K562 (cell line): ENCODE data around the gene RO60. TPM values are rescaled to one million over a fixed set of nuclear protein-coding genes. Genes with fewer than 3 reads are reported as not detected.

Experiments used
- ATF4 ChIP-seq: fragments of 450-650 bp; formaldehyde crosslinking; IDR thresholded peaks from 2 replicates; pipeline ENCODE4 v1.4.0; 2022; ENCODE audit warnings: mild to moderate bottlenecking, moderate library complexity
- CREB3L1 ChIP-seq: fragments of 450-650 bp; IDR thresholded peaks from 2 replicates; pipeline ENCODE4 v1.6.1; 2014; ENCODE audit warnings: low read depth, mild to moderate bottlenecking, moderate library complexity, borderline replicate concordance
- EGR1 ChIP-seq: fragments of 450-650 bp; conservative IDR thresholded peaks from 2 replicates; pipeline ENCODE4 v1.6.1; 2017; ENCODE audit warnings: mild to moderate bottlenecking
- ETV1 ChIP-seq: fragments of 450-650 bp; conservative IDR thresholded peaks from 2 replicates; pipeline ENCODE4 v1.6.1; 2016; ENCODE audit warnings: missing genetic modification characterization, control low read depth, low read depth, missing compliant biosample characterization
- HIVEP1 ChIP-seq: fragments of 250-450 bp; sonication (Bioruptor Pico); IDR thresholded peaks from 2 replicates; pipeline ENCODE4 v1.4.0; 2020; ENCODE audit warnings: mild to moderate bottlenecking
- HOXB6 ChIP-seq: fragments of 250-450 bp; sonication (Bioruptor Pico); IDR thresholded peaks from 2 replicates; pipeline ENCODE4 v1.5.1; 2022; ENCODE audit warnings: mild to moderate bottlenecking, borderline replicate concordance
- NR2C2 ChIP-seq, 2 experiments: fragments of 200-800 bp in 1 of 2; sonication (Bioruptor generic) in 1 of 2; sonication (generic) in 1 of 2; formaldehyde crosslinking in 1 of 2; IDR thresholded peaks; 2 replicates each; pipeline versions ENCODE4 v1.6.1 to v1.8.0; 2016 to 2022; ENCODE audit warnings: mild to moderate bottlenecking in 1 of 2, missing compliant biosample characterization in 1 of 2, missing genetic modification characterization in 1 of 2, missing genetic modification reagents in 1 of 2
- PHB ChIP-seq: fragments of 250-450 bp; sonication (Bioruptor Pico); IDR thresholded peaks from 2 replicates; pipeline ENCODE4 v1.5.0; 2021
- POLR2A ChIP-seq: fragments of 450-650 bp; conservative IDR thresholded peaks from 2 replicates; pipeline ENCODE4 v1.6.1; 2016
- POLR2AphosphoS2 ChIP-seq: IDR thresholded peaks from 2 replicates; pipeline ENCODE4 v1.6.1; 2012; ENCODE audit warnings: low read length, improper control_type of control experiment
- SREBF2 ChIP-seq: sonication (generic); formaldehyde crosslinking; IDR thresholded peaks from 2 replicates; pipeline ENCODE4 v1.4.0; 2020; ENCODE audit warnings: mild to moderate bottlenecking, missing genetic modification reagents
- ZFP36 ChIP-seq: fragments of 150-350 bp; IDR thresholded peaks from 2 replicates; pipeline ENCODE4 v1.6.1; 2018; ENCODE audit warnings: low read length, low read depth; ENCODE audit not compliant: partially characterized antibody
- ZNF121 ChIP-seq: sonication (generic); formaldehyde crosslinking; conservative IDR thresholded peaks from 2 replicates; pipeline ENCODE4 v1.8.0; 2022; ENCODE audit warnings: missing genetic modification reagents
- ZNF449 ChIP-seq: fragments of 250-450 bp; sonication (Bioruptor Pico); IDR thresholded peaks from 2 replicates; pipeline ENCODE4 v1.8.0; 2022; ENCODE audit warnings: moderate library complexity, mild to moderate bottlenecking, inconsistent platforms
- ZNF511 ChIP-seq: sonication (generic); formaldehyde crosslinking; IDR thresholded peaks from 2 replicates; pipeline ENCODE4 v1.8.0; 2022; ENCODE audit warnings: mild to moderate bottlenecking, missing genetic modification reagents
- ZNF561 ChIP-seq: fragments of 450-650 bp; formaldehyde crosslinking; conservative IDR thresholded peaks from 2 replicates; pipeline ENCODE4 v1.4.0; 2020; ENCODE audit warnings: mild to moderate bottlenecking, moderate library complexity
- ZNF592 ChIP-seq: fragments of 450-650 bp; IDR thresholded peaks from 2 replicates; pipeline ENCODE4 v1.6.1; 2017; ENCODE audit warnings: antibody characterized with exemption, mild to moderate bottlenecking
- ZNF778 ChIP-seq: fragments of 450-650 bp; formaldehyde crosslinking; IDR thresholded peaks from 2 replicates; pipeline ENCODE4 v1.4.0; 2020; ENCODE audit warnings: mild to moderate bottlenecking, moderate library complexity
- polyA plus RNA-seq, 8 experiments: library from polyadenylated mRNA; depleted of rRNA in 4 of 8; stranded (reverse) in 5 of 8; unstranded in 3 of 8; fragments of >200 nt; fragmentation: Nextera tagmentation in 2 of 8; fragmentation: Illumina TruSeq in 1 of 8; extraction: Ambion mirVana in 2 of 8; extraction: Trizol in 1 of 8; gene quantifications; 2 replicates each; pipeline versions ENCODE4 v1.2.1 to v1.2.3, GENCODE V29; 2011 to 2014; ENCODE audit warnings: inconsistent platforms in 1 of 8, missing spikeins in 1 of 8
- total RNA-seq, 7 experiments: library from RNA; depleted of rRNA in 6 of 7; stranded (reverse); fragments of >200 nt in 6 of 7; fragmentation: Illumina TruSeq in 2 of 7; extraction: Trizol in 2 of 7; gene quantifications; 2 replicates each; pipeline versions ENCODE4 v1.2.1 to v1.2.3, GENCODE V29; 2011 to 2021; ENCODE audit warnings: low replicate concordance in 1 of 7

RO60 gene
- total and polyA plus RNA-seq, 9 of the 15 experiments (the other 6 are each of a cell fraction or from before 2014, with no cell fraction given) = 24.9 to 187 (median 101) TPM

GRCh38 chr1:193058529-193059281 is 707 bp upstream of the RO60 start (continued):
- 0 out of 2 replicates have a peak, but pooled peaks have one; percentile 65 for TF ChIP-seq ZNF449 (CRISPR knock-in tag)
- TF ChIP-seq NR2C2 (CRISPR knock-in tag; IDR thresholded peaks at IDR 0.05) = no peak
- TF ChIP-seq NR2C2 (tag; IDR thresholded peaks at IDR 0.05) = no peak; the same call in 1 of the 2 replicates
- TF ChIP-seq ETV1 = peak; percentile 92
- peak; percentile 59; the same call in 1 of the 2 replicates for TF ChIP-seq POLR2A
- TF ChIP-seq CREB3L1 = peak; percentile 29; the same call in 1 of the 2 replicates
- TF ChIP-seq ZNF511 (CRISPR knock-in tag) = peak; percentile 51
- TF ChIP-seq HOXB6 (CRISPR knock-in tag) = 0 out of 2 replicates have a peak, but pooled peaks have one; percentile 8
- TF ChIP-seq ZNF561 (CRISPR knock-in tag) = 0 out of 2 replicates have a peak, but pooled peaks have one; percentile 30
- TF ChIP-seq POLR2AphosphoS2 = 0 out of 2 replicates have a peak, but pooled peaks have one; percentile 13
- no peak for TF ChIP-seq SREBF2 (CRISPR knock-in tag)
- TF ChIP-seq PHB (CRISPR knock-in tag) = 0 out of 2 replicates have a peak, but pooled peaks have one; percentile 23
- TF ChIP-seq ZFP36 = no peak
- TF ChIP-seq ZNF592 = peak; percentile 32
- TF ChIP-seq EGR1 = peak; percentile 77
- TF ChIP-seq ATF4 (CRISPR knock-in tag) = peak; percentile 14; the same call in 1 of the 2 replicates
- TF ChIP-seq ZNF121 (CRISPR knock-in tag) = no peak
- peak; percentile 66; the same call in 1 of the 2 replicates for TF ChIP-seq HIVEP1 (CRISPR knock-in tag)
- TF ChIP-seq ZNF778 (CRISPR knock-in tag) = no peak
